Coronary artery (tissue), 2 donors: Measurements from ENCODE around the gene CUX1.
A peak's percentile ranks its signal among the peaks of the same experiment; 100 is the strongest.
"Not testable (repeated sequence)": the region's sequence is repeated elsewhere in the genome, so short reads cannot be mapped to it uniquely, and the experiment has no call there.

ENCODE experiments used
- DNase-seq: peaks from one replicate; pipeline ENCODE4 v3.0.0-alpha.2; 2017; ENCODE audit warnings: low spot score
- H3K27ac ChIP-seq, 2 donors: fragments of 200-600 bp; sonication (generic); one replicate each; pipeline ENCODE4 v1.5.1; 2016 to 2019
- H3K4me3 ChIP-seq: fragments of 200-600 bp; sonication (generic); 2 replicates; pipeline ENCODE4 v1.5.1; 2016; ENCODE audit warnings: mild to moderate bottlenecking, moderate library complexity
- TF ChIP-seq, protein P1 (sequence below): fragments of 200-600 bp; sonication (generic); IDR thresholded peaks from one replicate; pipeline ENCODE4 v1.5.1; 2019; ENCODE audit warnings: antibody characterized with exemption

The CUX1 gene

GRCh38 chr7:102300643-102301221, 483.3 kb downstream of the CUX1 start:
- TF ChIP-seq, protein P1, sequence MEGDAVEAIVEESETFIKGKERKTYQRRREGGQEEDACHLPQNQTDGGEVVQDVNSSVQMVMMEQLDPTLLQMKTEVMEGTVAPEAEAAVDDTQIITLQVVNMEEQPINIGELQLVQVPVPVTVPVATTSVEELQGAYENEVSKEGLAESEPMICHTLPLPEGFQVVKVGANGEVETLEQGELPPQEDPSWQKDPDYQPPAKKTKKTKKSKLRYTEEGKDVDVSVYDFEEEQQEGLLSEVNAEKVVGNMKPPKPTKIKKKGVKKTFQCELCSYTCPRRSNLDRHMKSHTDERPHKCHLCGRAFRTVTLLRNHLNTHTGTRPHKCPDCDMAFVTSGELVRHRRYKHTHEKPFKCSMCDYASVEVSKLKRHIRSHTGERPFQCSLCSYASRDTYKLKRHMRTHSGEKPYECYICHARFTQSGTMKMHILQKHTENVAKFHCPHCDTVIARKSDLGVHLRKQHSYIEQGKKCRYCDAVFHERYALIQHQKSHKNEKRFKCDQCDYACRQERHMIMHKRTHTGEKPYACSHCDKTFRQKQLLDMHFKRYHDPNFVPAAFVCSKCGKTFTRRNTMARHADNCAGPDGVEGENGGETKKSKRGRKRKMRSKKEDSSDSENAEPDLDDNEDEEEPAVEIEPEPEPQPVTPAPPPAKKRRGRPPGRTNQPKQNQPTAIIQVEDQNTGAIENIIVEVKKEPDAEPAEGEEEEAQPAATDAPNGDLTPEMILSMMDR, result no peak
- peak overlapping the region; percentile 44 for H3K4me3 ChIP-seq
- no peak for DNase-seq
- no peak overlapping the region for H3K27ac ChIP-seq

DNA sequence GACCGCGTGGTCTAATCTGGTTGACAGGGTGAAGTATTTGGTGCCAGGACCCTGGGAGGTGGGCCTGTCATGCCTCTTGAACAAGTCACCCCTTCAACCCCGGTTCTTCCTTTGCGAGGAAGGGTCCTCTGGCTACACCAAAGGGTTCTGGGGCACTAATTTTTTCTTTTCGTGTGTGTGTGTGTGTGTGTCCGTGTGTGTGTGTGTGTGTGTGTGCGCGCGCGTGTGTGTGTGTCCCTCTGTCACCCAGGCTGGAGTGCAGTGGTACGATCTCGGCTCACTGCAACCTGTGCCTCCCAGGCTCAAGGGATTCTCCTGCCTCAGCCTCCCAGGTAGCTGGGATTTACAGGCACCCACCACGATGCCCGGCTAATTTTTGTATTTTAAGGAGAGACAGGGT, 483.9 kb downstream of the CUX1 start:
- not testable (repeated sequence) for H3K4me3 ChIP-seq, H3K27ac ChIP-seq

GRCh38 chr7:102302025-102302424, 484.6 kb downstream of the CUX1 start:
- H3K27ac ChIP-seq, result no peak overlapping the region
- no peak overlapping the region for H3K4me3 ChIP-seq
- TF ChIP-seq, protein P1, result no peak

More for the DNA sequence above, 483.9 kb downstream of the CUX1 start:
- DNase-seq, result not testable (repeated sequence)

GRCh38 chr7:102303669-102304422, 486.4 kb downstream of the CUX1 start:
- TF ChIP-seq, protein P1, result no peak
- no peak for DNase-seq
- Histone ChIP-seq H3K27ac (no peak overlapping the region), H3K4me3 (no peak overlapping the region)

More at GRCh38 chr7:102302025-102302424, 484.6 kb downstream of the CUX1 start:
- no peak for DNase-seq

DNA sequence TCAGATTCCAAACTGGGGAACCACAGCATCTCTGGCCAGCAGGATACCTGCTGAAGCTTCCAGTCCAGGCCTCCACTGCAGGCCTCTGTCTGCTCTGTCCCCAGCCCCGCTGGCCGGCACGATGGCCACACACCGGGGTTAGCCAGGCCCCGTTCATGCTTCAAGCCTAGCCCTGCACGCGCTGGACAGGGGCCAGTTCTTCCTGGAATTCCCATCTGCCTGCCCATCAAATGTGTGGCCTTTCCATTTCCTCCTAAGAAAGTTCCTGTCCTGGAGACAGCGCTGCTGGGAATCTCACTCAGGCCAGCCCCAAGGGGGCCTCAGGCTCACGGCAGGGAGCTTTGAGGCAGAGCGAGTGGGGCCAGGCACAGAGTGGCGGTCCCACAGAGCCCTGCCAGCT, 487.2 kb downstream of the CUX1 start:
- Histone ChIP-seq H3K27ac (no peak overlapping the region), H3K4me3 (no peak overlapping the region)
- TF ChIP-seq, protein P1, result no peak
- no peak for DNase-seq

GRCh38 chr7:102305414-102306268, 488.2 kb downstream of the CUX1 start:
- H3K27ac ChIP-seq, result no peak overlapping the region
- H3K4me3 ChIP-seq, result no peak overlapping the region
- TF ChIP-seq, protein P1, result no peak
- DNase-seq, result no peak

DNA sequence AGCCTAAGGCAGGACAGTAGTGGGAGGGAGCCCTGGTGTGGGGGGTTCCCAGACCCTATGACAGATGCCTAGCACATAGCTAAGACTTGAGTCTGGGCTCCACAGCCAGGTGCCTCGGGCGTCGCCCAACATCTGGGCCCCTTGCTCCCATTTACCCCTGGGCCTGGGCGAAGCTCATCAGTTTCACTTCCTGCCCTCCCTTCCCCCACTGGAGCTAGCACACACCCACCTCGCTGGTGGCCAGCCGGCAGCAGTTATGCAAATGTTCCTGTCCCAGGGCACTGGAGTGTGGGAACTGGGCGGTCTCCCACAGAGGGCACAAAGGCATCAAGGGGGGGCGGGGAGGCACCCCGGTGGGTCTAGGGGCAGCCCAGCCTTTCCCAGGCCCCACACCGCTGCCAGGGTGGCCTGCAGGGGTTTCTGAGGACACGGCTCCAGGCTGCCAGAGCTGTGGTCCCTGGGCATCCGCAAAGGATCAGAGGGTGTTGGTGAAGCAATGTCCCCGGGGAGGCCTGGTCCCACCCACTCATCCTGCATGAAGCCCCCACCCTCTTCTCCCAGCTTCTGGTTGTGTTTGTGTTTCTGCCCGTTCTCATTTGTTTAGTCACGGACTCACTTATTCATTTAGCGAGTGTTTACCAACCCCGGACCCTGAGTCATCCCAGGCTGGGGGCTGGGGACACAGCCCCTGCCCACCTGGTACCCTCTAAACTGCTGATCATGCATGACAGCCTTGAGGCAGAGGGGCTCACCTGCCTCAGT, 489.7 kb downstream of the CUX1 start:
- TF ChIP-seq, protein P1, result no peak
- no peak for DNase-seq
- H3K27ac ChIP-seq, result no peak overlapping the region
- H3K4me3 ChIP-seq, result no peak overlapping the region
